Right ventricle myocardium superior (tissue), 1 donor: ENCODE data around the gene PLEKHG1. TPM values are rescaled to one million over a fixed set of nuclear protein-coding genes. Genes with fewer than 3 reads are reported as not detected.

Source experiments
- ATAC-seq: fragments of 200-7000 bp; cut with Tn5 transposase; one replicate; pipeline ENCODE4 v1.9.1; 2020; ENCODE audit warnings: mild to moderate bottlenecking; ENCODE audit not compliant: poor library complexity
- DNase-seq: peaks from one replicate; pipeline ENCODE4 v3.0.0-alpha.2; 2020
- intact Hi-C: fragments of 100-400 bp; cut with DNase I; formaldehyde crosslinking; loops from one replicate; pipeline ENCODE4 v1.11.2; 2022
- total RNA-seq: library from RNA; stranded (reverse); fragmentation: NEBNext Ultra II Directional; extraction: Animal tissue kit (Norgen Biotek cat#: 25700); gene quantifications from one replicate; pipeline ENCODE4 v1.2.1, GENCODE V29; 2021
- donor health status: DM: no; HTN: yes; CAD: no; lungs with severe emphysema.

Gene PLEKHG1
- total RNA-seq, 1 donor from 2014 or later = 7.3 TPM

- ATAC-seq = no peak
- intact Hi-C loops = no loop called here
These were observed 10.9 kb downstream of the PLEKHG1 start for GRCh38 chr6:150610584-150610983.

GRCh38 chr6:150613269-150613668, 13.6 kb downstream of the PLEKHG1 start:
- ATAC-seq (no peak), DNase-seq (no peak)
- intact Hi-C loops = no loop called here

More at GRCh38 chr6:150610584-150610983, 10.9 kb downstream of the PLEKHG1 start:
- DNase-seq = no peak

- no peak for ATAC-seq
- no peak for DNase-seq
- intact Hi-C loops = no loop called here
These were observed 16.3 kb downstream of the PLEKHG1 start for GRCh38 chr6:150615967-150616366.

- intact Hi-C loops = no loop called here
- DNase-seq (no peak), ATAC-seq (no peak)
These were observed 16.9 kb downstream of the PLEKHG1 start for GRCh38 chr6:150616586-150616985.

- no peak for DNase-seq
- intact Hi-C loops = no loop called here
- ATAC-seq = no peak
These were observed 17.4 kb downstream of the PLEKHG1 start for GRCh38 chr6:150617062-150617461.

- ATAC-seq (no peak), DNase-seq (no peak)
- intact Hi-C loops = no loop called here
These were observed 18.1 kb downstream of the PLEKHG1 start for GRCh38 chr6:150617496-150618460.

GRCh38 chr6:150619275-150619674, 19.6 kb downstream of the PLEKHG1 start:
- no peak for ATAC-seq
- DNase-seq = no peak
- intact Hi-C loops = no loop called here

GRCh38 chr6:150620244-150620643, 20.6 kb downstream of the PLEKHG1 start:
- no peak for DNase-seq
- intact Hi-C loops = no loop called here
- ATAC-seq = no peak

- ATAC-seq (no peak), DNase-seq (no peak)
- intact Hi-C loops = no loop called here
These were observed 21.1 kb downstream of the PLEKHG1 start for GRCh38 chr6:150620763-150621162.

GRCh38 chr6:150622476-150622875, 22.8 kb downstream of the PLEKHG1 start:
- ATAC-seq (no peak), DNase-seq (no peak)
- intact Hi-C loops = no loop called here

GRCh38 chr6:150622941-150623874, 23.5 kb downstream of the PLEKHG1 start:
- no peak for DNase-seq
- intact Hi-C loops = no loop called here
- ATAC-seq = peak; percentile 45

GRCh38 chr6:150624191-150624590, 24.5 kb downstream of the PLEKHG1 start:
- intact Hi-C loops = no loop called here
- no peak for ATAC-seq
- DNase-seq = no peak

GRCh38 chr6:150625927-150626326, 26.2 kb downstream of the PLEKHG1 start:
- intact Hi-C loops = no loop called here
- no peak for DNase-seq

GRCh38 chr6:150627154-150627553, 27.5 kb downstream of the PLEKHG1 start:
- intact Hi-C loops = no loop called here
- DNase-seq = no peak
- ATAC-seq = no peak

More at GRCh38 chr6:150625927-150626326, 26.2 kb downstream of the PLEKHG1 start:
- ATAC-seq = no peak

- intact Hi-C loops = no loop called here
- ATAC-seq = no peak
- DNase-seq = no peak
These were observed 27.9 kb downstream of the PLEKHG1 start for GRCh38 chr6:150627585-150628025.

- ATAC-seq = no peak
- no peak for DNase-seq
- intact Hi-C loops = no loop called here
These were observed 29.2 kb downstream of the PLEKHG1 start for GRCh38 chr6:150628908-150629307.

GRCh38 chr6:150631283-150631983, 31.7 kb downstream of the PLEKHG1 start:
- intact Hi-C loops = no loop called here
- no peak for ATAC-seq
- DNase-seq = no peak

GRCh38 chr6:150631984-150632642, 32.4 kb downstream of the PLEKHG1 start:
- DNase-seq = no peak
- no peak for ATAC-seq
- intact Hi-C loops = no loop called here
